ENCODE results near the gene OSTC. TPM values are rescaled to one million over a fixed set of nuclear protein-coding genes. Genes with fewer than 3 reads are reported as not detected.

OSTC gene
- total RNA-seq, 1 donor from 2014 or later, result 105 TPM

- no peak overlapping the region for H3K4me3 ChIP-seq
- no peak for DNase-seq (ENCODE audit: extremely low spot score in 2 of 2)
- TF ChIP-seq POLR2A (IDR thresholded peaks at IDR 0.05) (no peak), POLR2AphosphoS5 (IDR thresholded peaks at IDR 0.05; ENCODE audit: insufficient read depth in 1 of 2, low read depth in 1 of 2) (no peak)
- TF ChIP-seq, protein P1, sequence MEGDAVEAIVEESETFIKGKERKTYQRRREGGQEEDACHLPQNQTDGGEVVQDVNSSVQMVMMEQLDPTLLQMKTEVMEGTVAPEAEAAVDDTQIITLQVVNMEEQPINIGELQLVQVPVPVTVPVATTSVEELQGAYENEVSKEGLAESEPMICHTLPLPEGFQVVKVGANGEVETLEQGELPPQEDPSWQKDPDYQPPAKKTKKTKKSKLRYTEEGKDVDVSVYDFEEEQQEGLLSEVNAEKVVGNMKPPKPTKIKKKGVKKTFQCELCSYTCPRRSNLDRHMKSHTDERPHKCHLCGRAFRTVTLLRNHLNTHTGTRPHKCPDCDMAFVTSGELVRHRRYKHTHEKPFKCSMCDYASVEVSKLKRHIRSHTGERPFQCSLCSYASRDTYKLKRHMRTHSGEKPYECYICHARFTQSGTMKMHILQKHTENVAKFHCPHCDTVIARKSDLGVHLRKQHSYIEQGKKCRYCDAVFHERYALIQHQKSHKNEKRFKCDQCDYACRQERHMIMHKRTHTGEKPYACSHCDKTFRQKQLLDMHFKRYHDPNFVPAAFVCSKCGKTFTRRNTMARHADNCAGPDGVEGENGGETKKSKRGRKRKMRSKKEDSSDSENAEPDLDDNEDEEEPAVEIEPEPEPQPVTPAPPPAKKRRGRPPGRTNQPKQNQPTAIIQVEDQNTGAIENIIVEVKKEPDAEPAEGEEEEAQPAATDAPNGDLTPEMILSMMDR (IDR thresholded peaks at IDR 0.05), result no peak
- no peak overlapping the region for H3K27ac ChIP-seq
- H3K36me3 ChIP-seq, result peaks cover 0 to 21% of the 10 kb centered on the region in 2 donors
- no peaks in the 10 kb centered on the region for H3K4me1 ChIP-seq
- H3K9me3 ChIP-seq, result no peaks in the 10 kb centered on the region
- intact Hi-C loops (cut with DNase I), result no loop called here
- no peaks in the 10 kb centered on the region for H3K27me3 ChIP-seq
Observed at GRCh38 chr4:108637856-108638255, 12.5 kb upstream of the OSTC start.

DNA sequence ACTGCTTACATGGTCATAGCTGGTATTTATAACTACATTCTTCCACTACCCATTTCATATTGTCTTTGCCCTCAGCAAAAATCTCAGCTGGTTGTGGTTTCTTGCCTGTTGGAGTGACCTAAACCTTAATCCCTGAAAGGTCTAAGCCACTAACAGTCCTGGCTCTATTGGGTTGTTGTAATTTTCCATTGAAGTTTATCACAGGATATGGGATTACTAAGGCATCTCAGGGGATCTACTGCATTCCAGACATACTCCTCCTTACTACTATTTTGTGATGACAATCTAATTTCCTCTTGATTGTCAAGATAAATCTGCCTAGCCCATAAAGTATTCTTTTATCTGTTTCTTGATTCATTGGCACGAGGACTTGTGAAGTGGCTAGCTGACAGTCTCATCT, 6.2 kb upstream of the OSTC start:
- Histone ChIP-seq H3K9me3 (no peaks in the 10 kb centered on the region), H3K4me1 (no peaks in the 10 kb centered on the region), H3K36me3 (no peaks in the 10 kb centered on the region), H3K4me3 (no peak overlapping the region), H3K27me3 (no peaks in the 10 kb centered on the region), H3K27ac (no peak overlapping the region)
- intact Hi-C loops (cut with DNase I), result no loop called here
- DNase-seq (ENCODE audit: extremely low spot score in 2 of 2), result no peak
- TF ChIP-seq POLR2AphosphoS5 (IDR thresholded peaks at IDR 0.05; ENCODE audit: insufficient read depth in 1 of 2, low read depth in 1 of 2) (no peak), POLR2A (IDR thresholded peaks at IDR 0.05) (no peak)
- TF ChIP-seq, protein P1 (IDR thresholded peaks at IDR 0.05), result no peak

DNA sequence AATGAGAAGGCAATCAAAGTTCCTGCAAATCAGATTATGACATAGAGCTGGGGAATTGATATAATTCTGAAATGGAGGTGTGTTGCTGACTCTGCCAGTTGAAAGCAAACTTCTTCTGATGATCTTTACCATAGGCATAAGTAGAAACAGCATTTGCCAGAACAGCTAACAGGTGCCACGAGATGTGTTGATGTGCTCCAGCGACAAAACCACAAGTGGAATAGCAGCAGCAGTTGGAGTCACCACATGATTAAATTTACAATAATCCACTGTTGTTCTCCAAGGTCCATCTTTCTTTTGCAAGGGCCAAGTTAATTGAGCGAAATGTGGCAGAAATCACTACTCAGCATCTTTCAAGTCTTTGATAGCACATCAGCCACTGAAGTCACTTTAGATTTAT, 3.7 kb upstream of the OSTC start:
- Histone ChIP-seq H3K27ac (no peak overlapping the region), H3K36me3 (no peaks in the 10 kb centered on the region), H3K4me1 (peaks cover 6% of the 10 kb centered on the region), H3K9me3 (no peaks in the 10 kb centered on the region), H3K27me3 (no peaks in the 10 kb centered on the region), H3K4me3 (no peak overlapping the region)
- TF ChIP-seq, protein P1 (IDR thresholded peaks at IDR 0.05), result no peak
- TF ChIP-seq POLR2AphosphoS5 (IDR thresholded peaks at IDR 0.05; ENCODE audit: insufficient read depth in 1 of 2, low read depth in 1 of 2) (no peak), POLR2A (IDR thresholded peaks at IDR 0.05) (no peak)
- no peak for DNase-seq (ENCODE audit: extremely low spot score in 2 of 2)
- intact Hi-C loops (cut with DNase I), result no loop called here

DNA sequence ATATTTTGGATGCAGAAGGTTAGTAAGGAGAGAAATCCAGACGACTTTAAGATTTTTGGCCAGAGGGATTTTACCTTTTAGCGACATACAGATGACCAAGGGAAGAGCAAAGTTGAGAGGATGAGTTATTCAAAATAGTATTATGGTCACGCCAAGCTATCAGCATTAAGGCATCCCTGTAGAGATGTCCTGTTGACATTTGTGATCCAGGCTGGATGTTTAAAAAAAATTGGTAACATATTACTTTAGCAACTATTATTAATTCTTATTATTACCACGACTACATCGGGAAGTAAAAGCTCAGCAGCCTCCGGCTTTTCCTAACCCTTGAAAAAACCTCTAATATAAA, 562 bp upstream of the OSTC start:
- Histone ChIP-seq H3K27me3 (no peaks in the 10 kb centered on the region), H3K4me3 (peak overlapping the region; percentile 66 to 82), H3K4me1 (peaks cover 34% of the 10 kb centered on the region), H3K27ac (no peak overlapping the region), H3K36me3 (no peaks in the 10 kb centered on the region), H3K9me3 (no peaks in the 10 kb centered on the region)
- no peak for DNase-seq (ENCODE audit: extremely low spot score in 2 of 2)
- intact Hi-C loops (cut with DNase I), result no loop called here
- TF ChIP-seq POLR2A (IDR thresholded peaks at IDR 0.05), result no peak
- TF ChIP-seq POLR2AphosphoS5 (IDR thresholded peaks at IDR 0.05; ENCODE audit: insufficient read depth in 1 of 2, low read depth in 1 of 2), result no peak
- TF ChIP-seq, protein P1 (IDR thresholded peaks at IDR 0.05), result no peak

DNA sequence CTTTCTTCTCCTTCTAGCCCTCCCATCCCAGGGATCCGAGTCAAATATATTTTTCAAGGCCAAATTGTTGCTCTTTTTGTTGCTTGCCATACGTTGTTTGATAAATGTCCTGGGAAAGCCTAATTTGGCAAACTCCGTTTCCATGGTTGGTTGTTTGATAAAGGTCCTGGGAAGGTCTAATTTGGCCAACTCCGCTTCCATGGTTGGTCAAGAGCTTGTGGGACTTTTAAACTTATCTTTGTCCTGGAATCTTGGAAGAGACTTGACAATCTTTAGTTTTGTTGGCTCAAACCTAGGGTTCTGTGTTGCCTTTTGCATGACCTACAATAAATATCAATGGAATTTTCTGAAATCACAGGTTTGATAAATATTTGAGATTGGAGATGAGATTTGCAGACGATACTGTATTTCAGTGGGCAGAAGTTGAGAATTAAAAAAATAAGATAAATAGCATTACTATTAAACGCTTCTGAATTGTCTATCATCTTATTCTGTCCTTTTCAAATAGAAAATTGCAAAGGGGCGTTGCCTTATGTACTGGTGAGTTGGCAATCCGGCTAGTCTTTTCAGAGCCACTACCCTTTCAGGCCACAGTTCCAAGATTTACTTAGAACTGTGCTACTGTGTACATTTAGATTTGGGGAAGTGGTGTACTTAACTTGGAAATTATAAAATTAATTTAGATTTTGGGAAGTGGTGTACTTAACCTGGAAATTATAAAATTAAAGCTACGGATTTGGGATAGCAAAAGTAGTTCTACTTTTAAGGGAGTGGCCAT, 804 bp downstream of the OSTC start:
- no peaks in the 10 kb centered on the region for H3K9me3 ChIP-seq
- peaks cover 34% of the 10 kb centered on the region for H3K4me1 ChIP-seq
- H3K27me3 ChIP-seq, result no peaks in the 10 kb centered on the region
- DNase-seq (ENCODE audit: extremely low spot score in 2 of 2), result no peak
- peak overlapping the region; percentile 85 for H3K27ac ChIP-seq
- no peak for TF ChIP-seq POLR2A (IDR thresholded peaks at IDR 0.05)
- TF ChIP-seq, protein P1 (IDR thresholded peaks at IDR 0.05), result no peak
- no peak for TF ChIP-seq POLR2AphosphoS5 (IDR thresholded peaks at IDR 0.05; ENCODE audit: insufficient read depth in 1 of 2, low read depth in 1 of 2)
- H3K4me3 ChIP-seq, result peak overlapping the region; percentile 66 to 82
- intact Hi-C loops (cut with DNase I), result no loop called here
- H3K36me3 ChIP-seq, result no peaks in the 10 kb centered on the region
